ENCODE measurements around the gene SZT2. TPM values are rescaled to one million over a fixed set of nuclear protein-coding genes. Genes with fewer than 3 reads are reported as not detected.

SZT2 gene
- total RNA-seq, 1 donor from 2014 or later: 30.0 TPM

DNA sequence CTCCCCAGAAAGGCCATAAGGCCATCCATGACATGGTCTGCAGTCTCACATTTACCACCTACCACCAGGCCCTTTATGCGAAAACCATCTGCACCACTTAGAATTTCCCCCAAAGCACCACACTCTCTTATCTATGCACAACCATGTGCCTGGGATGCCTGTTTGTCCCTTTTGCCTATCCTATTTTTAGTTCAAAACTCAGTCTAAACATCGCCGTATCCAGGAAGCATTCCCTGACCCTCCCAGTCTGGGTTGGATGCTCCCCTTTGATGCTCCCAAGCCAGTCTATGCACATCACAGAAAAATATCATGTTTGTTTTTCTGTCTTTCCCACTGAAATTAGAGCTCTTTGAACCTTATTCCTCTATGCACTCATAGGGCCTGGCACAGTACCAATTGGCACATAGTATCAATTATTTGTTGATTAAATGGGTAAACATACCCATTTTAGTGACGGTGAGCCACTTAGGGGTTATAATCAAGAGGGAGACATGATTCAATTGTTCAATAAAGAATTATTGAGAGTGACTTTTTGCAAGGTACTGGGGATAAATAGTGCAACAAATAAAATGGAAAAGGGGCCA is 45.3 kb upstream of the SZT2 start:
- Histone ChIP-seq H3K79me2 (ENCODE audit: insufficient read depth, low read length) (no peaks in the 10 kb centered on the region), H3K27ac (ENCODE audit: low read depth, low read length) (no peak overlapping the region), H3K27me3 (ENCODE audit: insufficient read depth, low read length) (peaks cover 2% of the 10 kb centered on the region), H3K4me3 (ENCODE audit: insufficient read depth, low read depth, low read length) (no peak overlapping the region), H3K36me3 (ENCODE audit: insufficient read depth, low read length) (no peaks in the 10 kb centered on the region), H3K4me2 (ENCODE audit: low read length) (no peak overlapping the region), H3K4me1 (ENCODE audit: insufficient read depth, low read length) (peaks cover 8% of the 10 kb centered on the region), H4K20me1 (ENCODE audit: insufficient read depth, low read length) (no peaks in the 10 kb centered on the region), H3K9ac (ENCODE audit: low read length) (no peak overlapping the region), H3K9me3 (ENCODE audit: insufficient read depth, low read depth, low read length) (no peaks in the 10 kb centered on the region), H2AFZ (ENCODE audit: low read depth, low read length) (no peak overlapping the region)
- no peaks in the 10 kb centered on the region for H3K36me3 Mint-ChIP-seq (ENCODE audit: low read depth, unreplicated experiment)
- H3K27ac Mint-ChIP-seq (ENCODE audit: unreplicated experiment): no peak overlapping the region
- H3K4me1 Mint-ChIP-seq (ENCODE audit: low read depth, unreplicated experiment): no peaks in the 10 kb centered on the region
- FAIRE-seq (no peak), DNase-seq (ENCODE audit: low read depth) (no peak)
- TF ChIP-seq, protein P1, sequence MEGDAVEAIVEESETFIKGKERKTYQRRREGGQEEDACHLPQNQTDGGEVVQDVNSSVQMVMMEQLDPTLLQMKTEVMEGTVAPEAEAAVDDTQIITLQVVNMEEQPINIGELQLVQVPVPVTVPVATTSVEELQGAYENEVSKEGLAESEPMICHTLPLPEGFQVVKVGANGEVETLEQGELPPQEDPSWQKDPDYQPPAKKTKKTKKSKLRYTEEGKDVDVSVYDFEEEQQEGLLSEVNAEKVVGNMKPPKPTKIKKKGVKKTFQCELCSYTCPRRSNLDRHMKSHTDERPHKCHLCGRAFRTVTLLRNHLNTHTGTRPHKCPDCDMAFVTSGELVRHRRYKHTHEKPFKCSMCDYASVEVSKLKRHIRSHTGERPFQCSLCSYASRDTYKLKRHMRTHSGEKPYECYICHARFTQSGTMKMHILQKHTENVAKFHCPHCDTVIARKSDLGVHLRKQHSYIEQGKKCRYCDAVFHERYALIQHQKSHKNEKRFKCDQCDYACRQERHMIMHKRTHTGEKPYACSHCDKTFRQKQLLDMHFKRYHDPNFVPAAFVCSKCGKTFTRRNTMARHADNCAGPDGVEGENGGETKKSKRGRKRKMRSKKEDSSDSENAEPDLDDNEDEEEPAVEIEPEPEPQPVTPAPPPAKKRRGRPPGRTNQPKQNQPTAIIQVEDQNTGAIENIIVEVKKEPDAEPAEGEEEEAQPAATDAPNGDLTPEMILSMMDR (IDR thresholded peaks at IDR 0.05; ENCODE audit: insufficient read depth, low read depth, low read length): no peak
- no peak for TF ChIP-seq EZH2 (IDR thresholded peaks at IDR 0.05; ENCODE audit: insufficient read depth, low read length)
- H3K4me3 Mint-ChIP-seq (ENCODE audit: unreplicated experiment): no peak overlapping the region
- H3K9me3 Mint-ChIP-seq (ENCODE audit: unreplicated experiment): peaks cover 4% of the 10 kb centered on the region
- H3K27me3 Mint-ChIP-seq (ENCODE audit: low read depth, unreplicated experiment): peaks cover 10% of the 10 kb centered on the region

DNA sequence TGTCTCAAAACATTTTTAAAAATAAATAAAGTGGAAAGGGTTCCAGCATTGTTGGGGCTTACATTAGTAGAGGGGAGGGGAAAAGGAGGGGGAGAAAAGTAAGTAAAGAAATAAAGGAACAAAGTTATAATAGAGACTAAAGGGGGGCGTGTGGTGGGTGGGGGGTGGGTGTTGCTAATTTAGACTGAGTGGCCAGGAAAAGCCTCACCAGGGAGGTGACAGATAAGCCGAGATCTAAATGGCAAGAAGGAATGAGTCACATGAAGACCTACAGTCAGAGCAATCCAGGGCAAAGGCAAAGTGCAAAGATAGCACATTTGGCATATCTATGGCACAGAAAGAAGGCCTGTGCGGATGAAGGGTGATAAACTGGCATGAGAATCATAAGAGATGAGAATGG is 44.6 kb upstream of the SZT2 start:
- FAIRE-seq: no peak
- no peak overlapping the region for H3K4me2 ChIP-seq (ENCODE audit: low read length)

DNA sequence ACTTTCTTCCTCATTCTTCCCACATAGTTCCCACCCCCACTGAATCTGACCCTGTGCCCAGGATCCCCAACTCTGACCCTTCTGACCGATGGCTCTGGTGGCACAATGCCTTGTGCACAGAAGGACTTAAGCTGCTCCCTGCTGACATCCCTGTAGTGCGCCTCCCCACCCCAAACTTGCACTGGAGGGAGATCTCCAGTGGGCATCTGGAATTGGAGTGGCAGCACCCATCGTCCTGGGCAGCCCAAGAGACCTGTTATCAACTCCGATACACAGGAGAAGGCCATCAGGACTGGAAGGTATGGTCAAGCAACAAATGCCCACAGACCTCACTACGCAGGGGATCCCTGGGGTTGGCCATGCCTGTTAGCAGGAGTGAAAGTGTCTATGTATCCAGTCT is 43.1 kb upstream of the SZT2 start:
- H3K4me1 Mint-ChIP-seq (ENCODE audit: low read depth, unreplicated experiment): peaks cover 6% of the 10 kb centered on the region
- H3K4me3 Mint-ChIP-seq (ENCODE audit: unreplicated experiment): no peak overlapping the region
- H2AFZ ChIP-seq (ENCODE audit: low read depth, low read length): no peak overlapping the region

More for the DNA sequence above, 44.6 kb upstream of the SZT2 start:
- Mint-ChIP-seq H3K4me3 (ENCODE audit: unreplicated experiment) (no peak overlapping the region), H3K36me3 (ENCODE audit: low read depth, unreplicated experiment) (no peaks in the 10 kb centered on the region), H3K9me3 (ENCODE audit: unreplicated experiment) (peaks cover 4% of the 10 kb centered on the region), H3K27me3 (ENCODE audit: low read depth, unreplicated experiment) (peaks cover 6% of the 10 kb centered on the region), H3K4me1 (ENCODE audit: low read depth, unreplicated experiment) (peaks cover 6% of the 10 kb centered on the region), H3K27ac (ENCODE audit: unreplicated experiment) (no peak overlapping the region)
- Histone ChIP-seq H3K9me3 (ENCODE audit: insufficient read depth, low read depth, low read length) (no peaks in the 10 kb centered on the region), H3K4me3 (ENCODE audit: insufficient read depth, low read depth, low read length) (no peak overlapping the region), H3K27ac (ENCODE audit: low read depth, low read length) (no peak overlapping the region), H3K4me1 (ENCODE audit: insufficient read depth, low read length) (peaks cover 14% of the 10 kb centered on the region), H4K20me1 (ENCODE audit: insufficient read depth, low read length) (no peaks in the 10 kb centered on the region), H3K79me2 (ENCODE audit: insufficient read depth, low read length) (no peaks in the 10 kb centered on the region), H3K36me3 (ENCODE audit: insufficient read depth, low read length) (no peaks in the 10 kb centered on the region), H3K27me3 (ENCODE audit: insufficient read depth, low read length) (peaks cover under 1% of the 10 kb centered on the region), H2AFZ (ENCODE audit: low read depth, low read length) (no peak overlapping the region), H3K9ac (ENCODE audit: low read length) (no peak overlapping the region)
- DNase-seq (ENCODE audit: low read depth): no peak
- TF ChIP-seq EZH2 (IDR thresholded peaks at IDR 0.05; ENCODE audit: insufficient read depth, low read length): no peak
- TF ChIP-seq, protein P1 (IDR thresholded peaks at IDR 0.05; ENCODE audit: insufficient read depth, low read depth, low read length): no peak

More for the DNA sequence above, 43.1 kb upstream of the SZT2 start:
- Mint-ChIP-seq H3K27ac (ENCODE audit: unreplicated experiment) (no peak overlapping the region), H3K27me3 (ENCODE audit: low read depth, unreplicated experiment) (no peaks in the 10 kb centered on the region), H3K9me3 (ENCODE audit: unreplicated experiment) (peaks cover 2% of the 10 kb centered on the region), H3K36me3 (ENCODE audit: low read depth, unreplicated experiment) (no peaks in the 10 kb centered on the region)
- TF ChIP-seq EZH2 (IDR thresholded peaks at IDR 0.05; ENCODE audit: insufficient read depth, low read length): no peak
- Histone ChIP-seq H3K36me3 (ENCODE audit: insufficient read depth, low read length) (no peaks in the 10 kb centered on the region), H3K9ac (ENCODE audit: low read length) (no peak overlapping the region), H4K20me1 (ENCODE audit: insufficient read depth, low read length) (no peaks in the 10 kb centered on the region), H3K4me3 (ENCODE audit: insufficient read depth, low read depth, low read length) (no peak overlapping the region), H3K9me3 (ENCODE audit: insufficient read depth, low read depth, low read length) (no peaks in the 10 kb centered on the region), H3K4me1 (ENCODE audit: insufficient read depth, low read length) (peaks cover 17% of the 10 kb centered on the region), H3K27ac (ENCODE audit: low read depth, low read length) (no peak overlapping the region), H3K27me3 (ENCODE audit: insufficient read depth, low read length) (no peaks in the 10 kb centered on the region), H3K79me2 (ENCODE audit: insufficient read depth, low read length) (no peaks in the 10 kb centered on the region), H3K4me2 (ENCODE audit: low read length) (no peak overlapping the region)
- no peak for DNase-seq (ENCODE audit: low read depth)
- FAIRE-seq: no peak
